ENCODE measurements around the gene DPM2. TPM values are rescaled to one million over a fixed set of nuclear protein-coding genes. Genes with fewer than 3 reads are reported as not detected.

Gene DPM2
- total and polyA plus RNA-seq, 2 of the 4 experiments (the other 2 are of a cell fraction), result 10.8 to 60.6 TPM

- Histone ChIP-seq H3K79me1 (ENCODE audit: low read depth in 1 of 2, low read length in 2 of 2) (peaks cover 0 to 13% of the 10 kb centered on the region in 2 experiments; a peak in 1 of 4 replicates), H2AFZ (replicated peaks; ENCODE audit: low read length, poor library complexity) (no peak overlapping the region), H2AK5ac (ENCODE audit: low read depth, low read length) (no peak overlapping the region), H4K91ac (ENCODE audit: insufficient read depth, low read depth, low read length) (no peak overlapping the region), H2BK120ac (ENCODE audit: low read depth, low read length) (no peak overlapping the region), H3K36me3 (ENCODE audit: control insufficient read depth, insufficient read depth, low read length) (peaks cover 34% of the 10 kb centered on the region), H4K8ac (ENCODE audit: low read depth in 2 of 2, low read length in 2 of 2) (no peak overlapping the region), H3K14ac (replicated peaks; ENCODE audit: low read depth, low read length) (no peak overlapping the region), H2BK15ac (ENCODE audit: low read depth, low read length) (no peak overlapping the region), H3K23ac (ENCODE audit: low read depth, low read length) (no peak overlapping the region), H3K18ac (ENCODE audit: low read depth, low read length) (no peak overlapping the region), H3K27ac (ENCODE audit: insufficient read depth, low read length) (no peak overlapping the region), H3K56ac (ENCODE audit: extremely low read depth, insufficient read depth, low read length) (no peak overlapping the region), H3K9me1 (ENCODE audit: insufficient read depth, low read length) (no peaks in the 10 kb centered on the region; the same call in 1 of the 2 replicates), H3K4me2 (ENCODE audit: low read depth, low read length) (no peak overlapping the region), H3K4me3 (ENCODE audit: insufficient read depth, low read depth, low read length) (no peak overlapping the region), H3K4ac (ENCODE audit: low read depth, low read length) (no peak overlapping the region), H3K27me3 (ENCODE audit: control insufficient read depth, insufficient read depth, low read length) (no peaks in the 10 kb centered on the region), H3K4me1 (ENCODE audit: control insufficient read depth, insufficient read depth, low read length) (peaks cover 5% of the 10 kb centered on the region; the same call in 1 of the 2 replicates), H3K9ac (ENCODE audit: low read depth, low read length) (no peak overlapping the region), H2AK9ac (replicated peaks; ENCODE audit: low read depth, low read length, poor library complexity) (no peak overlapping the region), H4K5ac (ENCODE audit: low read depth, low read length) (no peak overlapping the region), H3K9me3 (ENCODE audit: control insufficient read depth, insufficient read depth, low read length) (no peaks in the 10 kb centered on the region), H2BK5ac (ENCODE audit: low read depth, low read length, poor library complexity, severe bottlenecking) (no peak overlapping the region), H4K20me1 (ENCODE audit: insufficient read depth, low read length) (peaks cover 12% of the 10 kb centered on the region), H2BK20ac (ENCODE audit: low read depth, low read length) (no peak overlapping the region)
- in situ Hi-C loops (cut with MboI; ENCODE audit: low sequenced_read_pairs) (no loop called here), dilution Hi-C loops (cut with HindIII; ENCODE audit: low sequenced_read_pairs, unreplicated experiment) (no loop called here), intact Hi-C loops (cut with micrococcal nuclease) (loop anchor here (5.0 kb wide), 1 partner anchor 153 kb away; no protein-coding TSS in a partner anchor)
- WGBS, 2 experiments (ENCODE audit: extremely low coverage in 2 of 2, insufficient read length in 1 of 2), result 91% methylated on average over 28 of the region's 38 CpGs; no CpG with 5 or more reads in 1 of the 2 experiments
- no TSS peak for BruUV-seq (replicated peaks)
- ChIA-PET CTCF (interaction anchor here (0.7 to 2.8 kb wide), 6 partner anchors 9 to 173 kb away, joined by 3 to 15 read pairs (median 6); no protein-coding TSS in a partner anchor), POLR2A (ENCODE audit: unreplicated experiment) (no interaction called here)
- ATAC-seq (ENCODE audit: low read depth), result no peak
- DNase-seq, result no peak
- TF ChIP-seq ELK1 (IDR thresholded peaks at IDR 0.05; ENCODE audit: borderline replicate concordance, low read depth, low read length) (no peak), MXI1 (IDR thresholded peaks at IDR 0.05; ENCODE audit: borderline replicate concordance, low read depth, low read length) (no peak), CHD1 (IDR thresholded peaks at IDR 0.05; ENCODE audit: low read depth, low read length) (no peak), POLR2A (IDR thresholded peaks at IDR 0.05; ENCODE audit: low read depth, low read length) (no peak), CTCF (conservative IDR thresholded peaks at IDR 0.05; ENCODE audit: low read depth, low read length) (no peak), SMC3 (IDR thresholded peaks at IDR 0.05; ENCODE audit: low read depth, low read length) (no peak), USF2 (IDR thresholded peaks at IDR 0.05; ENCODE audit: low read depth, low read length) (no peak), RCOR1 (IDR thresholded peaks at IDR 0.05; ENCODE audit: insufficient replicate concordance, low read length) (no peak), RAD21 (IDR thresholded peaks at IDR 0.05; ENCODE audit: low read length) (no peak), MAZ (IDR thresholded peaks at IDR 0.05; ENCODE audit: borderline replicate concordance, low read depth, low read length) (no peak), NFE2L2 (IDR thresholded peaks at IDR 0.05; ENCODE audit: low read depth, low read length) (no peak), RFX5 (IDR thresholded peaks at IDR 0.05; ENCODE audit: low read depth, low read length) (no peak), CEBPB (IDR thresholded peaks at IDR 0.05; ENCODE audit: low read depth, low read length) (no peak), BHLHE40 (IDR thresholded peaks at IDR 0.05; ENCODE audit: low read depth, low read length) (no peak), MAFK (IDR thresholded peaks at IDR 0.05; ENCODE audit: low read depth, low read length) (no peak), FOS (IDR thresholded peaks at IDR 0.05; ENCODE audit: low read depth, low read length) (no peak)
Observed at GRCh38 chr9:127944586-127945218, 7.0 kb upstream of the DPM2 start.

All from IMR-90 (cell line).